ENCODE data around the gene TARBP2.
"Not testable (repeated sequence)": the region's sequence is repeated elsewhere in the genome, so short reads cannot be mapped to it uniquely, and the experiment has no call there.

The TARBP2 gene

DNA sequence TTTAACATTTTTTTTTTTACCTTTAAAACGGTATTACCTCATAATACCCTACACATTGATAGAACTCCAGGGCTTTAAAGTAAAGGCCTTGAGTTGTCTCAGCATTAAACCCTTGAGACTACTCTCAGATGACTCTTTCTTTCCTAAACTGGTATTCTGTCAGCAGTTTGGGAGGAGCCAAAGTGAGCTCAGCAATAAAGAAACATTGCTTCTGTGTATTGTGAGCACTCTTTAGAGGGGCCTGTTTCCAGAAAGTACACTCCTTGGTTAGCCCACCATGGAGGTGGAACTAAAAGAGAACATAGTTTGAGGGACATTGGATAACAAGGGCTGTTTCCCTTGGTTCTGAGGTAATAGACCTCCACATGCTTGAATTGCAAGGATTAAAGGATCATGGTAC lies 22.2 kb upstream of the TARBP2 start:
- H3K4me1 ChIP-seq (ENCODE audit: control insufficient read depth, low read depth, low read length): no peaks in the 10 kb centered on the region
- no peaks in the 10 kb centered on the region for H3K27me3 ChIP-seq (ENCODE audit: control insufficient read depth, insufficient read depth, low read length)
- H3K9me3 ChIP-seq (ENCODE audit: control insufficient read depth, low read depth, low read length): no peaks in the 10 kb centered on the region
- H3K36me3 ChIP-seq (ENCODE audit: control insufficient read depth, low read depth, low read length): peaks cover 79% of the 10 kb centered on the region
- H3K27ac ChIP-seq (ENCODE audit: low read length): no peak overlapping the region
- H3K4me3 ChIP-seq (ENCODE audit: low read length): no peak overlapping the region
- H3K9ac ChIP-seq (ENCODE audit: low read length): no peak overlapping the region

DNA sequence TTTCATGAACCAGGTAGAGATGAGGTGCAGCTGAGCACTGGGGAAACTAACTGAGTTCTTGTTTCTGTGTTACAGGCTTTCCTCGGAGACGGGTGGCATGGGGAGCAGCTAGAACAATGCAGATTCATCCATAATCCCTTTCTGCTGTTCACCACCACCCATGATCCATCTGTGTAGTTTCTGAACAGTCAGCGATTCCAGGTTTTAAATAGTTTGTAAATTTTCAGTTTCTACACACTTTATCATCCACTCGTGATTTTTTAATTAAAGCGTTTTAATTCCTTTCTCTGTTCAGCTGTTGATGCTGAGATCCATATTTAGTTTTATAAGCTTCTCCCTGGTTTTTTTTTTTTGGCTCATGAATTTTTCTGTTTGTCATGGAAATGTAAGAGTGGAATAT lies 21.8 kb upstream of the TARBP2 start:
- no peaks in the 10 kb centered on the region for H3K4me1 ChIP-seq (ENCODE audit: control insufficient read depth, low read depth, low read length)
- no peaks in the 10 kb centered on the region for H3K27me3 ChIP-seq (ENCODE audit: control insufficient read depth, insufficient read depth, low read length)
- no peak overlapping the region for H3K4me3 ChIP-seq (ENCODE audit: low read length)
- H3K9me3 ChIP-seq (ENCODE audit: control insufficient read depth, low read depth, low read length): no peaks in the 10 kb centered on the region
- no peak overlapping the region for H3K27ac ChIP-seq (ENCODE audit: low read length)
- peaks cover 79% of the 10 kb centered on the region for H3K36me3 ChIP-seq (ENCODE audit: control insufficient read depth, low read depth, low read length)
- no peak overlapping the region for H3K9ac ChIP-seq (ENCODE audit: low read length)

DNA sequence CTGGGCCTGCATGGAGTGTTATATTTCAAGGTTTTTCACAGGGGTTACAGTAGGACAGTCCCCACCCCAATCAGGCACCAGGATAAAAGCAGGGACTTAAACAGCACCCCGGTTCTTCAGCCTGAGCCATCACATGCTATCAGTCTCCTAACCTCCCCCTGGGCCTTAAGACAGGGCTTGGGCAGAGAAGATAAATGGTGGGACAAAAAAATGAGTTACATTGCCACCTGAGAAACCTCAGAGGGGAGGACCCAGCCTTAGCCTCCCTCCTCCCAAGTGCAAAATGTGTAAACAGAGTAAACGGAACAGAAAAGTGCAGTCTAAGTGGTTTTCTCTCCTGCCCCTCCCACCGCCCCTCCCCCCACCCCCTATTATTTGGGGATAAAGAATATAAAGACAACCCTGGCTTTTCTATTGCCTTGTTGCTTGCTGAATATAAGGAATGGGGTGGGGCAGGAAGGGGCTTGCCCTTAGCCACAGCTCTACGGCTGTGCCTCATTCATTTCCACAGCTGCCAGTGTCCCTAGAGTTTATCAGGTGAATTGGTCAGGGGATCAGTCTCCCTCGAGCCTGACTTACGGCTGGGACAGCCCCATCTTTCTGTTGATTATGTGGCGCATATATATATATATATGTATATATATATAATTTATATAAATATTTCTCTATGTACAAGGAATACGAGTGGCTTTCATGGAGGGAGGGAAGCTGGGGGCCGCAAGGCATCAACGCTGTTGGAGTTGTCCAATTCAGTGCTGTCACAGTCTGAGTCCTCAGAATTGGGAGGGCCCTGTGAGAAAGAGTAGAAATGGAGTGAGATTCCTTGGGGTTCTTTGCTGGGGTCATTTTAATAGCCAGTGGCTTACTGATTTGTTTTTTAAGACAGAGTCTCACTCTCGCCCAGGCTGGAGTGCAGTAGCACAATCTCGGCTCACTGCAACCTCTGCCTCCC lies 20.3 kb upstream of the TARBP2 start:
- Histone ChIP-seq H3K9me3 (ENCODE audit: control insufficient read depth, low read depth, low read length) (no peaks in the 10 kb centered on the region), H3K27me3 (ENCODE audit: control insufficient read depth, insufficient read depth, low read length) (no peaks in the 10 kb centered on the region), H3K27ac (ENCODE audit: low read length) (no peak overlapping the region), H3K9ac (ENCODE audit: low read length) (no peak overlapping the region), H3K36me3 (ENCODE audit: control insufficient read depth, low read depth, low read length) (peaks cover 79% of the 10 kb centered on the region), H3K4me1 (ENCODE audit: control insufficient read depth, low read depth, low read length) (no peaks in the 10 kb centered on the region), H3K4me3 (ENCODE audit: low read length) (no peak overlapping the region)

DNA sequence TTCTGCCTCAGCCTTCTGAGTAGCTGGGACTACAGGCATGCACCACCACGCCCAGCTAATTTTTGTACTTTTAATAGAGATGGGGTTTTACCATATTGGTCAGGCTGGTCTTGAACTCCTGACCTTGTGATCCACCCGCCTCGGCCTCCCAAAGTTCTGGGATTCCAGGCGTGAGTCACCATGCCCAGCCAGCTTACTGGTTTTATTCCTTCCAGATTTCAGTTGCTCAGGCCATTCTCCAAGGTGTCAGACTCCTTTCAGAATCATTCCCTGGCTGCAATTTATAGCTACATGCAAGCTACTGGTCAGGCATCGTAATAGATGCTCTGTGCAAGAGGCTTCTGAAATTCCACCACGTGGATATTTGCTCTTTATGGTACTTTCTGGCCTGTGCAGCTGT lies 19.6 kb upstream of the TARBP2 start:
- not testable (repeated sequence) for H3K4me1 ChIP-seq (ENCODE audit: control insufficient read depth, low read depth, low read length); H3K9me3 ChIP-seq (ENCODE audit: control insufficient read depth, low read depth, low read length); H3K9ac ChIP-seq (ENCODE audit: low read length); H3K27ac ChIP-seq (ENCODE audit: low read length); H3K27me3 ChIP-seq (ENCODE audit: control insufficient read depth, insufficient read depth, low read length); H3K4me3 ChIP-seq (ENCODE audit: low read length)
- peaks cover 75% of the 10 kb centered on the region for H3K36me3 ChIP-seq (ENCODE audit: control insufficient read depth, low read depth, low read length)

DNA sequence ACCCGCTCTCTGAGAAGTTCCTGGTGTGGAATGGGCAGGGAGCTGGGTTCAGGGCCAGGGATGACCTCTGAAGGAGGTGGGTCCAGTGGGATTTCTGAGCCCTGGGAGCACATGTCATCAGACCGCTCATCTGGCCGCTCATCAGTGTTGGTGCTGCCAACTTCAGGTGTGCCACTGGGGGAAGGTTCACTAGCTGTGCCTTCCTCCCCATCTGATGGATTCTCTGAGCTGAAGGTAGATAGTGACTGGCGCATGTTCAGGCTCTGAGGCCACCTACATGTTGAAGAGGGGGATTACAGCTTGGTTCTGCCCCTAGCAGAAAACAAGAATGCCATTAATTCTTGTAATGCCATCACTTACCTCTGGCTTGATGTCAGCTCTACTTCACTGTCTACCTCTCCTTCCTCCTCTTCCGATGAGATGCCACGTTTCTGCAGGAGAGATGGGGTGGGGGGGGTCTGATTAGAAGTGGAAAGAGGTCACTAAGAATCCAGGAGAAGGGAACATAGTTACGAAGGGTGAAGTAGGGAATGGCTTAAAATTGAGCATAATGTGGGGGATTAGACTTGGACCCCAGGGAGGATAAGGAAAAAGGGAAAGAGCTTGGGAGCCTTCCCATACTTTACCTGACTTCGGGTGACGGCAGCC lies 19.0 kb upstream of the TARBP2 start:
- no peak overlapping the region for H3K4me3 ChIP-seq (ENCODE audit: low read length)
- no peak overlapping the region for H3K27ac ChIP-seq (ENCODE audit: low read length)
- no peaks in the 10 kb centered on the region for H3K27me3 ChIP-seq (ENCODE audit: control insufficient read depth, insufficient read depth, low read length)
- no peaks in the 10 kb centered on the region for H3K4me1 ChIP-seq (ENCODE audit: control insufficient read depth, low read depth, low read length)
- H3K9me3 ChIP-seq (ENCODE audit: control insufficient read depth, low read depth, low read length): no peaks in the 10 kb centered on the region
- H3K9ac ChIP-seq (ENCODE audit: low read length): no peak overlapping the region
- H3K36me3 ChIP-seq (ENCODE audit: control insufficient read depth, low read depth, low read length): peaks cover 68% of the 10 kb centered on the region

DNA sequence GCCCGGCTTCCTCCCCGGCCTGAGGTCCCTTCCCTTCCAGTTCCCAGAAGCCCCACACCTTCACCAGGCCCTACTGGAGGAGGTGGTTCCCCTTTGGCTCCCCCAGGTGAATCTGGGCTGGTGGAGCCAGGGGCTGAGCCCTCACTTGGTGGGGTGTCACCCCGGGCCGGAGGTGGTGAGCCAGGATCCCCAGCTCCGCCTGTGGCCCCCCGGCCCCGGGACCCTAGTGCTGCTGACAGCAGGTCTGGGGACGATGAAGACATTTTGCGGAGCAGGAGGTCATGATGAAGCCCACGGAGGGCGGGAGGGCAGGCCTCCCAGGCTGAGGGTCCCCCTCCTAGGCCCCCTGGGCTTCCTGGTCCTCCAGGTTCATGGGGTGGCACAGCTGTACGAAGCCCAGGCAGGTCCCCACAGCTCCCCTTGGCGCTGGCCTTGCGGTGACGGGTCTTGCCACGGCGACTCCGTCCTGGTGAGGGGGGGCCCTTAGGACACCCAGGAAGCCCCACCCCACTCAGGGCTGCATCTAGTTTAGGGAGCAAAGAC lies 18.4 kb upstream of the TARBP2 start:
- Histone ChIP-seq H3K4me3 (ENCODE audit: low read length) (no peak overlapping the region), H3K4me1 (ENCODE audit: control insufficient read depth, low read depth, low read length) (no peaks in the 10 kb centered on the region), H3K27me3 (ENCODE audit: control insufficient read depth, insufficient read depth, low read length) (no peaks in the 10 kb centered on the region), H3K36me3 (ENCODE audit: control insufficient read depth, low read depth, low read length) (peaks cover 64% of the 10 kb centered on the region), H3K9ac (ENCODE audit: low read length) (no peak overlapping the region), H3K27ac (ENCODE audit: low read length) (no peak overlapping the region), H3K9me3 (ENCODE audit: control insufficient read depth, low read depth, low read length) (no peaks in the 10 kb centered on the region)

DNA sequence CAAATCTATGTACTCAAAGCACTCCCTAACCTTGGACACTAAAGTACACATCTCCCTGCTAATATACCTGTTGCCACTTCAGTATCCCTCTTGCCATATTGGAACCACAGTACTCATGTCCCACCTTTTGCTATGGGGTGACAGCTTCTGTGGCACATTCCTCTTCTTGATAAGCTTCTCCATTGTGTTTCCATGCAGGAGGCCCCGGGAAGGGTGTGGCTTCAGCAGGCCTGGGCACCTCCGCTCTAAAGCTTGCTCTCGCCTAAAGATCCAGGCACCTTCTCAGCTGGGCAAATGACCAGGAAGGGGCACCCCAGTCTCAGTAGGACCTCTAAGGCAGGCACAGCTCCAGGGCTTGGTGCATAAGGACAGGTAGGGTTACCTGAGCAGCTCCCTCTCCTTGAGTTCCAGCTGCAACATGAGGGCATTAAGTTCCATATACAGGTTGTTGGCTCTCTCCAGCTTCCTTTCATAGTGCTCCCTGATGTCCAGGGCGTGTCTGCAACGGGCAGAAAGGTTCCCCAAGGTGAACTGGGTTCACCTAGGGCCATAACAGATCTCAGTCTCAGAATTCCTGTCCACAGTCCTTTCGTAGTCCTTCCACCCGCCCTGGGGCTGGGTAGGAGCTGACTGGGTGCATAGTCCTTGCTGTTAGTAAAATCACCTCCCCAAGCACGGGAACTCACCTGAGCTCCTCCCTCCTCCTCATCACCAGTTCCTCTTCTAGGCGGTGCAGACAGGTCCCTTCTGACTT lies 17.7 kb upstream of the TARBP2 start:
- Histone ChIP-seq H3K4me3 (ENCODE audit: low read length) (no peak overlapping the region), H3K4me1 (ENCODE audit: control insufficient read depth, low read depth, low read length) (no peaks in the 10 kb centered on the region), H3K27ac (ENCODE audit: low read length) (no peak overlapping the region), H3K9ac (ENCODE audit: low read length) (no peak overlapping the region), H3K9me3 (ENCODE audit: control insufficient read depth, low read depth, low read length) (no peaks in the 10 kb centered on the region), H3K36me3 (ENCODE audit: control insufficient read depth, low read depth, low read length) (peaks cover 57% of the 10 kb centered on the region), H3K27me3 (ENCODE audit: control insufficient read depth, insufficient read depth, low read length) (no peaks in the 10 kb centered on the region)

DNA sequence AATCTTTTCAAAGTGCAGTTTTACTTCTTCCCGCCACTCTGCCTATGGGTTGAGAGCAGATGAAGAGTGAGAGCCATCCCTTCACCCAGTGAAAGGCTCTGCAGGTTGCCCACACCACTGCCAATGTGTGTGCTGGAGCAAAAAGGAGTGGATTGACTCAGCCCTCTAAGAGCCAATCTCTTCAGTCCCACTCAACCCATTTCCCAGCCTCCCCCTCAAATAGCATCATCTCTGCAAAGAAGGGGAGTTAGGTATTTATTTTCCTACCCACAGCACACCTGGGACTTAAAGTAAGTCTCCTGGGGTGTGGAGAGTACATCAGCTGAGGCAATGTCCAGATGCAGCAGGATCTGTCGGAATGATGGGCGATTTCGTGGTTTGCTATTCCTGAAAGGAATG lies 17.1 kb upstream of the TARBP2 start:
- H3K36me3 ChIP-seq (ENCODE audit: control insufficient read depth, low read depth, low read length): peaks cover 51% of the 10 kb centered on the region
- no peak overlapping the region for H3K9ac ChIP-seq (ENCODE audit: low read length)
- no peaks in the 10 kb centered on the region for H3K27me3 ChIP-seq (ENCODE audit: control insufficient read depth, insufficient read depth, low read length)
- no peak overlapping the region for H3K4me3 ChIP-seq (ENCODE audit: low read length)
- H3K27ac ChIP-seq (ENCODE audit: low read length): no peak overlapping the region
- no peaks in the 10 kb centered on the region for H3K4me1 ChIP-seq (ENCODE audit: control insufficient read depth, low read depth, low read length)
- H3K9me3 ChIP-seq (ENCODE audit: control insufficient read depth, low read depth, low read length): no peaks in the 10 kb centered on the region

DNA sequence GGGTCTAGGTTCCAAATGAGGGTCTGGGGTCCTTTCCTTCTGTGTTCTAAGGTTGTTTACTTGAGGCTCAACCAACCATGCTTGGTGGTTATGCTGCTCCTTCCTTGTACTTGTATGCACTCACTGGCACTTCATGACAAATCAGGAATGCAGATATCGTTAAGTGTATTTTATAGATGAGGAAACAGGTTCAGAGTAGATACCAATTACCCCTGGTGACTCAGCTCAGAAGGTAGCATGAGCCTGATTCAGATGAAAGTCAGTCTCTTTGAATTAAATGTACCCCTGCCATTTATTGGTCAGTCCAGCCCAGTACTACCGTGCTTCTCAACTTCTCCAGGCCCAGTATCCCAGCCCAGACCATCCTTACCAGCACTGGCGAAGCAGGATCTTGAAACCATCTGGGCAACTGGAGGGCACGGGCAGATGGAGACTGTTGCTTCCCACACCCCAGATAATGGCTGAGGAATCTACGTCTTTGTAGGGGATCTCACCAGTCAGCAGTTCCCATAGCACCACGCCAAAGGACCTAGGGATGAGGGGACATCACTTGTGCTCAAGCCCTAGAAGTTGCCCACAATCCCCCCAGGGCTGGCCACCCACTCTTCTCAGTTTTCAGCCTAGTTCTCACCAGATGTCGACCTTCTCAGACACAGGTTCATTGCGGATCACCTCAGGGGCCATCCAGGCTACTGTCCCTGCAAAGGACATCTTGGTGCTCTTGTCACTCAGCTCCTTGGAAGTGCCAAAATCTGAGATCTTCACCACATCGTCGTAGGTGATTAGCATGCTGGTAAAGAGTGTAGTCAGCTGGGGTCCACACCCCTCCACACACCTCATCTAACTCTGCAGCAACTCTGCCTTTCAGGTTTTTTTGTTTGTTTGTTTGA lies 16.2 kb upstream of the TARBP2 start:
- Histone ChIP-seq H3K36me3 (ENCODE audit: control insufficient read depth, low read depth, low read length) (peaks cover 41% of the 10 kb centered on the region), H3K27ac (ENCODE audit: low read length) (no peak overlapping the region), H3K4me3 (ENCODE audit: low read length) (no peak overlapping the region), H3K9ac (ENCODE audit: low read length) (no peak overlapping the region), H3K27me3 (ENCODE audit: control insufficient read depth, insufficient read depth, low read length) (no peaks in the 10 kb centered on the region), H3K4me1 (ENCODE audit: control insufficient read depth, low read depth, low read length) (no peaks in the 10 kb centered on the region), H3K9me3 (ENCODE audit: control insufficient read depth, low read depth, low read length) (no peaks in the 10 kb centered on the region)

DNA sequence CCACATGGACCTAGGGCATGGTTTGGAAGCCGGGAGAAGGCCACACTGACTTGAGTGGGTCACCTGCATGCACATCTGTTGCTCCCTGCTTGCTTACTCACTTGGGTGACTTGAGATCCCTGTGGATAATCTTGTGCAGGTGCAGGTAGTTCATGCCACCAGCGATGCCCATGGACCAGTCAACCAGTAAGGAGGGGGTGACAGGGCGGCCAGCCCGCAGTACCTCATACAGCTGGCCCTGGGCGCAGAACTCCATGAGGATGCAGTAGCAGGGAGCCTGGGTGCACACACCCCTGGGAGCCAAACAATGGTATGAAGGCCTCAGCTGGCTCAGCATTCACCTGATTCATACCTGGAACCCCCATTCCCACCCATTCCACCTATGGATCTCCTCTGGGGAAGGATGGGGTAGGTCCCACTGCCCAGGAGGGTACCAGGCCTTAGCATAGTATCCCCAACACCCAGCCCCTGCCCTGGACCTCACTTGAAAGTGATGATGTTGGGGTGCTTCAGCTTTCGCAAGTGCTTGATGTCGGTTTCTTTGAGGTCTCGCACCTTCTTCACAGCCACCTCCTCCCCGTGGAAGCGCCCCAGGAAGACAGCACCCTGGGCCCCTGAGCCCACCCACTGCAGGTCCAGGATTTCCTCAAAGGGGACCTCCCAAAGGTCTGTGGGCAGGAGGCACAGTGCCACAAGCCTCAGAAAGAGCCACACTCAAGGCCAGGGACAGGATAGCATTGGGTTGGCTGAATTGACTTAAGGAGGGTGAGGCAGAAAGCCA lies 14.9 kb upstream of the TARBP2 start:
- Histone ChIP-seq H3K4me1 (ENCODE audit: control insufficient read depth, low read depth, low read length) (no peaks in the 10 kb centered on the region), H3K4me3 (ENCODE audit: low read length) (no peak overlapping the region), H3K27ac (ENCODE audit: low read length) (no peak overlapping the region), H3K9me3 (ENCODE audit: control insufficient read depth, low read depth, low read length) (no peaks in the 10 kb centered on the region), H3K27me3 (ENCODE audit: control insufficient read depth, insufficient read depth, low read length) (no peaks in the 10 kb centered on the region), H3K9ac (ENCODE audit: low read length) (no peak overlapping the region), H3K36me3 (ENCODE audit: control insufficient read depth, low read depth, low read length) (peaks cover 33% of the 10 kb centered on the region)

All from iPS-18a (cell line).